K562 (cell line): ENCODE data around the gene PDHX. TPM values are rescaled to one million over a fixed set of nuclear protein-coding genes. Genes with fewer than 3 reads are reported as not detected.

Experiments used
- BMI1 ChIP-seq: fragments of 150-350 bp; IDR thresholded peaks from 2 replicates; pipeline ENCODE4 v1.6.1; 2014; ENCODE audit warnings: low read length
- BRD4 ChIP-seq: fragments of 200-600 bp; sonication (generic); IDR thresholded peaks from 2 replicates; pipeline ENCODE4 v1.6.1; 2017; ENCODE audit warnings: inconsistent platforms
- CBFA2T2 ChIP-seq: fragments of 450-650 bp; conservative IDR thresholded peaks from 2 replicates; pipeline ENCODE4 v1.6.1; 2017; ENCODE audit warnings: mild to moderate bottlenecking
- CREB5 ChIP-seq: fragments of 250-450 bp; sonication (Bioruptor Pico); IDR thresholded peaks from 2 replicates; pipeline ENCODE4 v1.5.0; 2020; ENCODE audit warnings: mild to moderate bottlenecking
- EP300 ChIP-seq: IDR thresholded peaks from 2 replicates; pipeline ENCODE4 v1.6.1; 2012; ENCODE audit warnings: low read length, improper control_type of control experiment
- HNRNPL ChIP-seq: fragments of 200-400 bp; formaldehyde crosslinking; IDR thresholded peaks from 2 replicates; pipeline ENCODE4 v1.6.1; 2017; ENCODE audit warnings: low read depth, mild to moderate bottlenecking, low read length
- HNRNPUL1 ChIP-seq: fragments of 200-400 bp; formaldehyde crosslinking; IDR thresholded peaks from 2 replicates; pipeline ENCODE4 v1.6.1; 2017; ENCODE audit warnings: low read length
- ILK ChIP-seq: fragments of 450-650 bp; IDR thresholded peaks from 2 replicates; pipeline ENCODE4 v1.6.1; 2016; ENCODE audit warnings: missing genetic modification characterization, low read depth, mild to moderate bottlenecking, missing compliant biosample characterization, moderate library complexity, borderline replicate concordance
- JUND ChIP-seq, 2 experiments: IDR thresholded peaks; 2 replicates in 1 of 2; 3 replicates in 1 of 2; pipeline ENCODE4 v1.6.1; 2011; ENCODE audit warnings: borderline replicate concordance in 2 of 2, low read depth in 2 of 2, low read length in 2 of 2, improper control_type of control experiment in 1 of 2, missing biosample characterization in 1 of 2, missing genetic modification characterization in 1 of 2, missing genetic modification reagents in 1 of 2
- KAT7 ChIP-seq: sonication (generic); formaldehyde crosslinking; IDR thresholded peaks from 2 replicates; pipeline ENCODE4 v1.8.0; 2022; ENCODE audit warnings: missing genetic modification reagents, mild to moderate bottlenecking, borderline replicate concordance
- NBN ChIP-seq: fragments of 450-650 bp; IDR thresholded peaks from 2 replicates; pipeline ENCODE4 v1.6.1; 2016; ENCODE audit warnings: low read depth, mild to moderate bottlenecking
- NCOA2 ChIP-seq, 2 experiments: fragments of 450-650 bp; IDR thresholded peaks; 2 replicates each; pipeline ENCODE4 v1.6.1; 2018; ENCODE audit warnings: mild to moderate bottlenecking in 2 of 2, moderate library complexity in 1 of 2; ENCODE audit not compliant: partially characterized antibody in 2 of 2
- POLR2G ChIP-seq: fragments of 200-400 bp; formaldehyde crosslinking; IDR thresholded peaks from 2 replicates; pipeline ENCODE4 v1.6.1; 2017; ENCODE audit warnings: low read depth, mild to moderate bottlenecking, antibody characterized with exemption, low read length, moderate library complexity
- PRMT5 ChIP-seq: sonication (generic); formaldehyde crosslinking; IDR thresholded peaks from 2 replicates; pipeline ENCODE4 v1.5.0; 2020; ENCODE audit warnings: missing genetic modification reagents
- RBM39 ChIP-seq: fragments of 200-400 bp; formaldehyde crosslinking; optimal IDR thresholded peaks from 2 replicates; pipeline ENCODE3; 2018; ENCODE audit warnings: low read depth, low read length
- SLC30A9 ChIP-seq: fragments of 250-450 bp; sonication (Bioruptor Pico); IDR thresholded peaks from 2 replicates; pipeline ENCODE4 v1.8.0; 2022; ENCODE audit warnings: mild to moderate bottlenecking, moderate library complexity
- SP1 ChIP-seq: sonication (generic); formaldehyde crosslinking; IDR thresholded peaks from 2 replicates; pipeline ENCODE4 v1.8.1; 2022; ENCODE audit warnings: mild to moderate bottlenecking, missing genetic modification reagents
- TCF7L2 ChIP-seq: fragments of 150-350 bp; IDR thresholded peaks from 2 replicates; pipeline ENCODE4 v1.6.1; 2016; ENCODE audit warnings: low read depth, mild to moderate bottlenecking, low read length, moderate library complexity
- ZBTB2 ChIP-seq: fragments of 450-650 bp; IDR thresholded peaks from 2 replicates; pipeline ENCODE4 v1.6.1; 2016; ENCODE audit warnings: antibody characterized with exemption
- ZKSCAN8 ChIP-seq: fragments of 200-800 bp; sonication (Bioruptor generic); IDR thresholded peaks from 2 replicates; pipeline ENCODE4 v1.6.1; 2016; ENCODE audit warnings: missing genetic modification characterization, missing compliant biosample characterization
- ZNF197 ChIP-seq: fragments of 200-800 bp; sonication (Bioruptor generic); IDR thresholded peaks from 2 replicates; pipeline ENCODE4 v1.6.1; 2016; ENCODE audit warnings: low read depth, missing genetic modification characterization, missing compliant biosample characterization
- ZNF274 ChIP-seq: IDR thresholded peaks from 2 replicates; pipeline ENCODE4 v1.6.1; 2011; ENCODE audit warnings: low read depth, mild to moderate bottlenecking, low read length, moderate library complexity, borderline replicate concordance
- ZNF707 ChIP-seq: fragments of 250-450 bp; sonication (Bioruptor Pico); conservative IDR thresholded peaks from 2 replicates; pipeline ENCODE4 v1.8.0; 2022; ENCODE audit warnings: inconsistent platforms, mild to moderate bottlenecking, moderate library complexity
- polyA plus RNA-seq, 8 experiments: library from polyadenylated mRNA; depleted of rRNA in 4 of 8; stranded (reverse) in 5 of 8; unstranded in 3 of 8; fragments of >200 nt; fragmentation: Nextera tagmentation in 2 of 8; fragmentation: Illumina TruSeq in 1 of 8; extraction: Ambion mirVana in 2 of 8; extraction: Trizol in 1 of 8; gene quantifications; 2 replicates each; pipeline versions ENCODE4 v1.2.1 to v1.2.3, GENCODE V29; 2011 to 2014; ENCODE audit warnings: inconsistent platforms in 1 of 8, missing spikeins in 1 of 8
- total RNA-seq, 7 experiments: library from RNA; depleted of rRNA in 6 of 7; stranded (reverse); fragments of >200 nt in 6 of 7; fragmentation: Illumina TruSeq in 2 of 7; extraction: Trizol in 2 of 7; gene quantifications; 2 replicates each; pipeline versions ENCODE4 v1.2.1 to v1.2.3, GENCODE V29; 2011 to 2021; ENCODE audit warnings: low replicate concordance in 1 of 7
- TF ChIP-seq, protein P1 (sequence below): fragments of 200-800 bp; sonication (Bioruptor generic); IDR thresholded peaks from 2 replicates; pipeline ENCODE4 v1.6.1; 2017; ENCODE audit warnings: missing genetic modification characterization, missing compliant biosample characterization
- TF ChIP-seq, protein P2 (sequence below): fragments of 250-450 bp; sonication (Bioruptor Pico); IDR thresholded peaks from 2 replicates; pipeline ENCODE4 v1.6.1; 2021; ENCODE audit warnings: mild to moderate bottlenecking

PDHX gene
- total and polyA plus RNA-seq, 9 of the 15 experiments (the other 6 are each of a cell fraction or from before 2014, with no cell fraction given), result 20.8 to 43.5 (median 31.2) TPM

GRCh38 chr11:35036639-35037038 is 120.2 kb downstream of the PDHX start (continued):
- no peak for TF ChIP-seq ZBTB2
- TF ChIP-seq HNRNPUL1, result no peak
- TF ChIP-seq SP1 (CRISPR knock-in tag), result no peak
- no peak for TF ChIP-seq TCF7L2
- peak; percentile 77 for TF ChIP-seq CBFA2T2
- no peak for TF ChIP-seq NBN
- TF ChIP-seq HNRNPL, result no peak
- no peak for TF ChIP-seq ZNF274
- TF ChIP-seq ZNF197, result no peak
- TF ChIP-seq EP300, result peak; percentile 67; the same call in 1 of the 2 replicates
- TF ChIP-seq, protein P1, sequence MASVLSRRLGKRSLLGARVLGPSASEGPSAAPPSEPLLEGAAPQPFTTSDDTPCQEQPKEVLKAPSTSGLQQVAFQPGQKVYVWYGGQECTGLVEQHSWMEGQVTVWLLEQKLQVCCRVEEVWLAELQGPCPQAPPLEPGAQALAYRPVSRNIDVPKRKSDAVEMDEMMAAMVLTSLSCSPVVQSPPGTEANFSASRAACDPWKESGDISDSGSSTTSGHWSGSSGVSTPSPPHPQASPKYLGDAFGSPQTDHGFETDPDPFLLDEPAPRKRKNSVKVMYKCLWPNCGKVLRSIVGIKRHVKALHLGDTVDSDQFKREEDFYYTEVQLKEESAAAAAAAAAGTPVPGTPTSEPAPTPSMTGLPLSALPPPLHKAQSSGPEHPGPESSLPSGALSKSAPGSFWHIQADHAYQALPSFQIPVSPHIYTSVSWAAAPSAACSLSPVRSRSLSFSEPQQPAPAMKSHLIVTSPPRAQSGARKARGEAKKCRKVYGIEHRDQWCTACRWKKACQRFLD (CRISPR knock-in tag), result no peak
- no peak for TF ChIP-seq NCOA2 (IDR thresholded peaks at IDR 0.05; ENCODE audit: partially characterized antibody in 2 of 2)
- TF ChIP-seq BRD4, result no peak
- TF ChIP-seq ILK, result no peak; the same call in 1 of the 2 replicates
- TF ChIP-seq POLR2G, result no peak
- TF ChIP-seq ZKSCAN8 (CRISPR knock-in tag), result no peak
- TF ChIP-seq JUND (IDR thresholded peaks at IDR 0.05; ENCODE audit: borderline replicate concordance, low read depth, low read length), result peak; percentile 59; the same call in 1 of the 2 replicates
- peak; percentile 9; the same call in 1 of the 3 replicates for TF ChIP-seq JUND (tag; IDR thresholded peaks at IDR 0.05; ENCODE audit: borderline replicate concordance, low read depth, low read length)
- TF ChIP-seq KAT7, result no peak
- TF ChIP-seq CREB5, result no peak
- TF ChIP-seq PRMT5 (CRISPR knock-in tag), result no peak
- TF ChIP-seq SLC30A9 (CRISPR knock-in tag), result no peak
- TF ChIP-seq, protein P2, sequence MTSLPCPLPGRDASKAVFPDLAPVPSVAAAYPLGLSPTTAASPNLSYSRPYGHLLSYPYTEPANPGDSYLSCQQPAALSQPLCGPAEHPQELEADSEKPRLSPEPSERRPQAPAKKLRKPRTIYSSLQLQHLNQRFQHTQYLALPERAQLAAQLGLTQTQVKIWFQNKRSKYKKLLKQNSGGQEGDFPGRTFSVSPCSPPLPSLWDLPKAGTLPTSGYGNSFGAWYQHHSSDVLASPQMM (CRISPR knock-in tag), result no peak
- TF ChIP-seq RBM39, result no peak
- no peak for TF ChIP-seq ZNF707 (CRISPR knock-in tag)
- TF ChIP-seq BMI1, result no peak
